GM21786 (cell line): ENCODE data around the gene SPATA19.

Experiments
- ATAC-seq: cut with Tn5 transposase; IDR thresholded peaks from one replicate; pipeline ENCODE4 v1.9.1; 2021; ENCODE audit not compliant: unreplicated experiment

The SPATA19 gene

DNA sequence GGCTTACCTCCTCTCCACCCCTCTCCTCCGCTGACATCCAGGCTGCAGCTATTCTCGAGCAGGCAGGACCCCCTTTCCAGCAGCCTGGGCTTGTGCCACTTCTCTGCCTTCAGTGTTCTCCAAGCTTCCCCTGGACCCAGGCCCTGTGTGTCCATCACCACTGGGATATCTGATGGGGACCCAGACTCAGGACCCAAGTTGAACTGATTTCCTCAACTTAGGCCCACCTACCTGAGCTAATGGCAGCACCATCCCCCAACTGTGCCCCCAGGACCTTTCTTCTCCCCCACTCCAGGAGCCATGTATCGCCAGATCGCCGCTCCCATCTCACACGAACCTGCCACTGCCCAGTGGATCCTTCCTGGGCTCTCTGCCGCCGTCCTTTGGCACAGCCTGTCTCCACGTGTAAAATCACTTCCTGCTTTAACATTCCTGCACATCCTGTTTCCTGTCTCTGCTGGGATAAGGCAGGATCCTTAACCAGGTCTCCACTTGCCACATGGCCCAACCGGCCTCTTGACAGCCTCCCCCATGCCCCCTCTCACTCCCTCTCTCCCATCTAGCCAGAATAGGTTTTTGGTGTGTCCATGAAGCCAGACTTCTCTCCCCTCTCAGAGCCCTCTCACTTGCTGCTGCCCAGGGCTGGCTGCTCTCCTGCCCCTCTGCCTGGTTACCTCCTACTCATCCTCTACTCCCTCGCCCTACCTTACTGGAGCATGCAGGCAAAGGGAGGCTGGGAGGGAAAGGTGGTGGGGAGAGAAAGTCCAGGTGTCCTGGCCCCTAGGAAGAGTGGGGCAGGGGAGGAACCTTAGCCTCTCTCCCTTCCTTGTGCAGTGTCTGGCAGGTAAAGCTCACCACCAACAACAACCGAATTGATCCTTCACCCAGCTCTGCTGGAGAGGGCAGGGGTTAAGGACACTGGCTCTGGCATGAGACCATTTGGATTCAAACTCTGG, 9.4 kb downstream of the SPATA19 start:
- ATAC-seq = peak; percentile 19

- peak; percentile 91 for ATAC-seq
Measured at GRCh38 chr11:133834682-133835592, 10.4 kb downstream of the SPATA19 start.

- ATAC-seq = no peak
Measured at GRCh38 chr11:133833898-133834681, 11.2 kb downstream of the SPATA19 start.

DNA sequence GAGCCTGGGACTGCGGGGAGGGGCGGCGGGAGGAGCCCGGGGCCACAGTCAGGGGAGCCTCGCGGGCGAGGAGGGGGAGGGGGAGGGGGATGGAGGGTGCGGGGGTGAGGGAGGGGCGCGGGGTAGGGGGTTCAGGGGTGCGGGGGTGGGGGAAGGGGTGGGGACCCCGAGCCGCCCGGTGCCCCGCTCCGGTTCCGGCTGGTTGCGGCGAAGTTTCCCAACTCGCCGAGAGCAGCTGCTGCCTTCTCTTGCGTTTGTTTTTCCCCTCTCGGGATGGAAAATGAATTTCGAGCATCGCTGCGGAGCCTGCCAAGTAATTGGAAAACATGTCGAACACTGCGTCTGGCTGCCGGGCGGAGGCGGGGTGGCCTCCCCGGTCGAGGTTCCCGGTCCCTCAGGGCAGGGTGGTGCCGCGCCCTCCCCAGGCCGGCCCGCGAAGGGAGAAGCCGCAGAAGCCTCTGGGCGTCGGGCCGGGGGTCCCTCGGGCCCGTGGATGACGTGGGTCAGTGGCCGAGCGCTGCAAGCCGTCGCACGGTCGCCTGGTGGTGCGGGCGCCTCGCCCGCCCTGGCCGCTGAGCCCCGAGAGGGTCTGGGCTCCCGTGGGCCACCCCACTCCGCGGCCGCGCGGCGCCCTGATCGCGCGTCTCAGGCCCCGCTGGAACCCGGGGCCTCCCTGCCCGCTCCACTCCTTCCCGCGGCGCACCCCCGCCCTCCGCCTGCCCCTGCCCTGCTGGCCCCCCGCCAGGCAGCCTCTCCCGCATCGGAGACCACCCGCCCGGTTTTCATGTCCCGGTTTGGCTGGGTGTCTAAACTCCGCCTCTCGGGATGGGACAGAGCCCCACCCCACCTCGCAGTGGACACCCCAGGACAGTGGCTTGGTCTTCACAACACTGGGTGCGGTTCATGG, 12.1 kb downstream of the SPATA19 start:
- no peak for ATAC-seq

GRCh38 chr11:133832096-133832990, 13.0 kb downstream of the SPATA19 start:
- ATAC-seq = no peak

DNA sequence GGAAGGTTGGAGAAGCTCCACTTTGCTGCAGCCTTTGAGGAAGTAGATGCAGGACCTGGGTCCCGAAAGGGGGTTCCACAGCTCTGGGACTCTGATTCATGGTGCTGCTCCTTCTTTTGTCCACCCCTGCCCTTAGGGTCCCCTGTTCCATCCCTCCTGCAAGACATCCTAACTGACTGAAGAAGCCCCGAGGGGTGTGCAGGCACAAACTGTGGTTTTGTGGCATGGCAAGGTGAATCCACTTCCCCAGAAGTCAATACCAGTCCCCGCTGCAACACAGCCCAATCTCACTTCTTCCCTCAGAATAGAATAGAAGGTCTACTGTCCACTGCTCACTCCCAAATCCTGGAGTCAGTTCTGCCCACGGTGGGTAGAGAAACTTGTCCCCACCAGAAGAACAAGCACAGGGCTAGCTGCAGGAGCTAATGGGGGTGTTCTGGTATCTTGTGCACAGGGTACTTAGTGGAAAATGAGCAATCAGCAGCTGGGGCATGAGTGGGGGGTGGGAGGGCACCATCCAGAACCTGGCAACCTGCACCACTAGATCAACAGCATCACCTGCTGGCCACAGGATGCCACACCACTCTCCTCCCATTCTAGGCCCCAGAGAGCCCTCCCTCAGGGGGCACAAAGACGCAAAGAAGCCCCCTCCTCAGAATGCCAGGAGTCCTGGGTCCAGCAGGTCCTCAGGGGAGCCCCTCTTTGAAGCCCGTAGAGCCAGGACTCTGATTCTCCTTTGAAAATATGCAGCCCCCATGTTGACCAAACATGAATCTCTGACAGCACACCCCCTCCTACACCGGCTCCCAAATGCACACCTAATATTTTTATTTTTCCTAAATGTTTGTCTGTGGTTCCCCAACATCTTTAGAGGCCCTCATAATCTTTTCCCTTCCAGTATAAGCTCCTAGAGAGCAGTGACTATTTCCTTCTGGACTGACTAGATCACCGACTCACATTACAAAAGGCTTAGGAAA, 14.1 kb downstream of the SPATA19 start:
- no peak for ATAC-seq

DNA sequence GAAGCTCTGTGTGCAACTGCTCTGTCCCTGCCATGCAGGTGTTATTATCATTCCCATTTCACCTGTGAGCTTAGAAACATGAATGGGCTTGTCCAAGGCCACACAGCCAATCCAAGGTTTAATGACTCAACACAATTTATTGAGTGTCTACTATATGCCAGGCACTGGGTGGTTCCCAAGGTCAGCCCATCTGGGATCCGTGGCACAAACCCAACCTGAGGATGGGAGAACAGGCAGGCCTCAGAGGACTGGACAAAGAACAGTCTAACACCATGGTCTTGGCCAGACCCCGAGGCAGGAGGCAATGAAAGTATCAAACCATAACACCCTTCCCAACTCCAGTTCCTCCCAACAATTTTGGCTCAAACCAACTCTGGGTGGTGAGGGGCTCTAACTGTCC, 15.7 kb downstream of the SPATA19 start:
- ATAC-seq = no peak

DNA sequence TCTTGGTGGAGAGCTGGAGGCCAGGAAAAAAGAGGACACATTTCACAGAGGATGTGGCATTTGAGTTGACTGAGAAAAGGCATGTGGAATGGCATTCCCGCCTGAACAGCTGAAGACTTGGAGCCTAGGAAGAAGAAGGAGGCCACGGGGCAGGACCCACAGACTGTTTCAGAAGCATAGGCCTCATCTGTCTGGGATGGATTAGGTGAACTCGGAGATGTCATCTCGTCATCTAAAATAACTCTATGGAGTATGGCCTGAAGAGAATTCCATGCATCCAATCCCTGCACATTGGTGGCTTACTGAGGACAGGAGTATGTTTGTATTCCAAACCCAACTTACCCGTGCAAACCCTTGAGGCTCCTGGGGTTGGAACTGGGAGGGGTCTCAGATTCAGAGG, 16.4 kb downstream of the SPATA19 start:
- no peak for ATAC-seq

DNA sequence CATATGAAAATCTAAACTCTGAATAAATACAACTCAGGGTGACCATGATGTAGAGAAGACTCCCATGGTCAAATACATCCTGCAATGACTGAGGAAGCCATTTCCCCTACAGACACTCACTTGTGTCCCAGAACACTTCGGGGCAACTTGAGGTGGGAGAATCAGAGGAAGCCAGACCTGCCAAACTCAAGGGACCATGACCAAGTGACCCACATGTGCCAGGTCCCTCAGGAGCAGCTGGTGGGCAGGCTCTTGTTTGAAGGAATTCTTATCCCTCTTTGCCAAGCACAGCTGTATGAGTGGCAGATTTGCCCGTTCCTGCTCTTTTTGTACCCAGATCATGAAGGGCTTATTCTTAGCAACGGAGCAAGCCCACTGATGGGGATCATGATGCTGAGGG, 17.8 kb downstream of the SPATA19 start:
- no peak for ATAC-seq

DNA sequence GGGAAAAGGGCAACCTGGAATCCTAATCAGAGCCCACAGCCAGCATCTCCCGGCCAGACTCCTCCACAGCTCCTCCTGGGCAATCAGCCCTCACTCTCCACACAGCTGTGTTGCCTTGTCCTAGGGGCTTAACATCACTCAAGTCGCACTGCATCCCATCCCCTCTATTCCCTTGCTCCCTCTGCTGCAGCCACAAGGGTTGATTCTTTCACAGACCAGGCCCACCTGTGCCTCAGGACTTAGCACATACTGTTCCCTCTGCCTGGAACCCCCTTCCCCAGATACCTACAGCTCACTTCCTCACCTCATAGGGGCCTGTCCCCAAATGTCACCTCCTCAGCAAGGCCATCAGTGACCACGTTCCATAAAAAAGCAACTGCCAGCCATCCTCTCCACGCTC, 18.4 kb downstream of the SPATA19 start:
- no peak for ATAC-seq

DNA sequence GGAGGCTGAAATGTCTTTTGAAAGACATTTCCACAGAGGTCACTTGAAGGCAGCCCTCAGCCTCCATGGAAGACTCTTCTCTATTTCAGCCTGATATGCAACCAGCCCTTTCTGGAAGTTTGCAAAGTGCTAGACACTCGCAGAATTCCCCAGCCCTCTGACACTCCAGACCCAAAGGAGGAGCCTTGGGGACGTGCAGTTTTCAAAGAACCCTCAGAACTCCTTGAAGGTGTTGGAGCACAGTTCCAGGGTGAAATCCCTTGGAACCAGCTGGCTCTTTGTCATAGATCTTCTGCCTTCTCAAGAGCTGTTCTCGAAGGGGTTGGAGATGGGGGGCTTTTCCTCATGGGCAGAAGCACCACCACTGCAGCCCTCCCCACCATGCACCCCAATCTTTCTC, 19.6 kb downstream of the SPATA19 start:
- no peak for ATAC-seq

DNA sequence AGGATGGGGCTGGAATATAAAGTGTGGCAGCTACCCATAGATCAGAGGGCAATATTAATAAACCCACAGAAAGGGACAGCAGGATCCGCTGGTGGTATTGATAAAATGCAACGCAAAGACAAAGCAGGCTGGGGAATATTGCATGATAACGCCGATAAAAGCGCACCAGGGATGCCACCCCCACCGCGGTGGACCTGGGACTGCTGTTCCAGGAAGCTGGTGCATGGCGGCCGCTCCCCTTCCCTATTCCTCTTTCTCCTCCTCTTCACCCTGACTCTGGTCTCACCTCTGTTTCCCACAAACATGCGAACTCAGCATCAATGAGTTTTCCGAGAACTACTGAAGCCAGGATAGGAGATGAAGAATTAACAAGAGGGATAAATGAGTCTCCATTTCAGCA, 20.2 kb downstream of the SPATA19 start:
- no peak for ATAC-seq

- no peak for ATAC-seq
Measured at GRCh38 chr11:133824593-133824992, 20.7 kb downstream of the SPATA19 start.

GRCh38 chr11:133823614-133824013, 21.7 kb downstream of the SPATA19 start:
- no peak for ATAC-seq

DNA sequence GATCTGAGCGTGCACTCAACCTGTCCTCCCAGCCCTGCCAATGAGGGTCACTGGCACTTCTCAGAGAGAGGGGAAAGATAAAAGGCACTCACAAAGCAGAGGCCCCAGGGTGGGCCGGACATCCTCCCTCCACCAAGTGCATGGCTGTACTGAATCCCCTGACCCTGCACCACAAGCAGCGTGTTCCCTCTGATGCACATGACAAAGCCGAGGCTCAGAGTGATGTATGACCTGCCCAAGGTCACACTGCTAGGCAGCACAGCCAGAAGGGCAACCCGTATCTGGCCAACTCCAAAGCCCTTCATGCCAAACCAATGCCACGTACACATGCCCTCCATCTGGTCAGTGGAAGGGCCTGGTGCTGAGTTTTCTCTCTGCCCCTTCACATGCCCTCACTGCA, 22.1 kb downstream of the SPATA19 start:
- ATAC-seq = no peak

DNA sequence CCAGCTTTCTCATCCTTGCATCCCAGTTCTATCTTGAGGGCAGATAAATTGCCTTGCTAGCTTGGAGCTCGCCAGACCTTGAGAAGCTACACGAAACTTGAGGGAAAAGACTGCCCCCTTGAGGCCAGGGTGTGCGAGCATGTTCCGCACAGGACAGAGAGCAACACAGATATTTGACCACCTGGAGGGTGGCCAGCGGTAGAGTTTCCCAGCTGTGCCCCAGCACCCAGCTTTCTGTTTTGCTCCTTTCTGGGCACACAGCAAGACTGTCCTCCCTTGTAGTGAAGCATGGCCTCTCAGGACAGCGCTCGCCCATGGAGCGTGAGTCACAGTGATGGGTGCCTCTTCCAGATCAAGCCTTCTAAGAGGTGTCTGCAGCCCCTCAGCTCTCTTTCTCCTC, 23.5 kb downstream of the SPATA19 start:
- peak; percentile 60 for ATAC-seq

- no peak for ATAC-seq
Measured at GRCh38 chr11:133819746-133820315, 25.5 kb downstream of the SPATA19 start.
